ENCODE data around the gene FGF7. TPM values are rescaled to one million over a fixed set of nuclear protein-coding genes. Genes with fewer than 3 reads are reported as not detected.

Gene FGF7
- total RNA-seq, 2 experiments from 2014 or later, result not detected

DNA sequence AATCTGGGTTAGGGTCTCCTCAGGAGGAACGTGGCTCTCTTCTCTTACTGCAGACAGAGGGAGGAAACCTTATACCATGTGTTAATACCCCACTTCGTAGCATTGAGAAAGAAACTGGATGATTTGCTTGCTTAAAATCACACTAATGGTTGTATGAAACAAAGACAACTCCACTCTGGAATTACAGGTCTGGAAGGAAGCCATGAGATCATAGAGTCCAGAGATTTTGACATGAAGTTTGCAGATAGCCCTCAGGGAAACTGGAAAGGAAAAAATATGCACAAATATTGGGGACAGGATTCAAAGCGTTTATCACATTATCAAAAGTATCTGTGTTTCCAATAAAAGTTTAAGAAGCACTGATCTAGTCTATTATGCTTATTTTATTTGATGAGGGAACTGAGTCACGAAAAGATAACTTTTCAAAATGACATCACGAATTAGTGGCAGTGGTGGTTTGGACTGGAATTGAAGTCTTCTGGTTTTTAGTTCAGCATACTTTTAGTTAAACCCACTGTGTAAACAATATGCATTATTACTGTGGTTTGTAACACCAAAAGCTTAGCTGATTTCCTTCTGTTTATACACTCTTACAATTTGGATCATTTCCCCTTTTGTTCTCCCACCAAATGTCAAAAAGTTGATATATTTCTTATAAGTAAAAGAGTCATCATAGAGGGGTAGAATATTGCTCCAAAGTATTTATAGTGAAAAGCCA, 16.8 kb downstream of the FGF7 start:
- Mint-ChIP-seq H3K4me3 (no peak overlapping the region), H3K4me1 (ENCODE audit: low read depth) (no peaks in the 10 kb centered on the region), H3K27ac (no peak overlapping the region), H3K27me3 (no peaks in the 10 kb centered on the region), H3K9me3 (no peaks in the 10 kb centered on the region), H3K36me3 (ENCODE audit: low read depth) (no peaks in the 10 kb centered on the region)
- ATAC-seq (ENCODE audit: poor library complexity), result no peak
- Histone ChIP-seq H3K27me3 (ENCODE audit: control insufficient read depth in 1 of 2, insufficient read depth in 2 of 2, low read length in 2 of 2) (no peaks in the 10 kb centered on the region), H3K4me1 (ENCODE audit: insufficient read depth, low read length) (no peaks in the 10 kb centered on the region), H3K9me3 (ENCODE audit: control insufficient read depth in 1 of 2, insufficient read depth in 1 of 2, low read length in 2 of 2) (no peaks in the 10 kb centered on the region), H3K27ac (ENCODE audit: low read depth in 1 of 2, low read length in 2 of 2) (no peak overlapping the region), H3K36me3 (ENCODE audit: insufficient read depth, low read length) (no peaks in the 10 kb centered on the region), H3K4me3 (ENCODE audit: low read length) (no peak overlapping the region)
- CTCF ChIA-PET, result no interaction called here
- TF ChIP-seq CTCF (IDR thresholded peaks at IDR 0.05), result no peak
- POLR2A ChIA-PET, result no interaction called here
- intact Hi-C loops (cut with DNase I, micrococcal nuclease), result no loop called here
- DNase-seq, result no peak

DNA sequence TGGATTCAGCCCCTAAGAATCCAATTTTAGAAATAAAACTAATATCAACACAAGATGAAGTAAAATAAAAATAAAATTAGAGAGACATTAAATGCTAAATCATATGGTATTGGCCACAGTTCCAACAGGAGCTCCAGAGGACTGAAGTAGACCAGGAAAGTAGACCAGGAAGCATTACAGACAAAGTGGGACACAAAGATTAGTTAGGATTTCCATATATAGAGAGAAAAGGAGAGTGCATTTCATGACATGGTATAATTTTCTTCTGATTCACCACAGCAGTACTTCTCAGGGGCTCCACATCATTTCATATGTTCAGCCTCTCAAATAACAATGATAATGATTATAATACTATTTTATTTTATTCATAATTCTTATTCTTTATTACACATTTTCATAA, 18.3 kb downstream of the FGF7 start:
- Mint-ChIP-seq H3K4me3 (no peak overlapping the region), H3K4me1 (ENCODE audit: low read depth) (no peaks in the 10 kb centered on the region), H3K27ac (no peak overlapping the region), H3K9me3 (no peaks in the 10 kb centered on the region), H3K27me3 (no peaks in the 10 kb centered on the region), H3K36me3 (ENCODE audit: low read depth) (no peaks in the 10 kb centered on the region)
- intact Hi-C loops (cut with DNase I, micrococcal nuclease), result no loop called here
- no peaks in the 10 kb centered on the region for H3K4me1 ChIP-seq (ENCODE audit: insufficient read depth, low read length)
- H3K27ac ChIP-seq (ENCODE audit: low read depth in 1 of 2, low read length in 2 of 2), result no peak overlapping the region
- no peaks in the 10 kb centered on the region for H3K36me3 ChIP-seq (ENCODE audit: insufficient read depth, low read length)
- no peak for TF ChIP-seq CTCF (IDR thresholded peaks at IDR 0.05)
- no peaks in the 10 kb centered on the region for H3K27me3 ChIP-seq (ENCODE audit: control insufficient read depth in 1 of 2, insufficient read depth in 2 of 2, low read length in 2 of 2)
- no peak overlapping the region for H3K4me3 ChIP-seq (ENCODE audit: low read length)
- no peak for DNase-seq
- H3K9me3 ChIP-seq (ENCODE audit: control insufficient read depth in 1 of 2, insufficient read depth in 1 of 2, low read length in 2 of 2), result no peaks in the 10 kb centered on the region
- POLR2A ChIA-PET, result no interaction called here
- no peak for ATAC-seq (ENCODE audit: poor library complexity)
- CTCF ChIA-PET, result no interaction called here

DNA sequence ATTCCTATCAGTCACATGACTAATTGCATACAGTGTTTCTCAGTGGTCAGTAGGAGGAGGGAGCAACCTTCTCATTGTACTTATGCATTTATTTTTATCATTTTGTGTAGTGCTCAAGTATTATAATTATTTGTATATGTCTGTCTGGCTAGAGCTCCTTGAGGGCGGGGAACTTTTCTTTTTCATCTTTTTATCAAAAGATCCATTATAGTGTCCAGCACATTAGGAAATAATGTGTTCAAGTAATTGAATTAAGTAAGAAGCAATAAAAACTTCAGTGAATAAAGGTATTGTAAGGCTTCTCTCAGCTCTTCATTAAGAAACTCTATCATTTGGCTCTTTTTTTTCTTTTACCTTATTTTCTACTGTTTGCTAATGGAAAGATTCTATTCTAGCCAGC, 18.8 kb downstream of the FGF7 start:
- H3K27ac ChIP-seq (ENCODE audit: low read depth in 1 of 2, low read length in 2 of 2), result no peak overlapping the region
- no peak for TF ChIP-seq CTCF (IDR thresholded peaks at IDR 0.05)
- intact Hi-C loops (cut with DNase I, micrococcal nuclease), result no loop called here
- no peak overlapping the region for H3K27ac Mint-ChIP-seq
- H3K4me3 Mint-ChIP-seq, result no peak overlapping the region
- no peaks in the 10 kb centered on the region for H3K27me3 ChIP-seq (ENCODE audit: control insufficient read depth in 1 of 2, insufficient read depth in 2 of 2, low read length in 2 of 2)
- CTCF ChIA-PET, result no interaction called here
- ATAC-seq (ENCODE audit: poor library complexity), result no peak
- H3K4me1 Mint-ChIP-seq (ENCODE audit: low read depth), result no peaks in the 10 kb centered on the region
- no peaks in the 10 kb centered on the region for H3K27me3 Mint-ChIP-seq
- no peaks in the 10 kb centered on the region for H3K36me3 ChIP-seq (ENCODE audit: insufficient read depth, low read length)
- H3K36me3 Mint-ChIP-seq (ENCODE audit: low read depth), result no peaks in the 10 kb centered on the region
- H3K9me3 Mint-ChIP-seq, result no peaks in the 10 kb centered on the region
- H3K9me3 ChIP-seq (ENCODE audit: control insufficient read depth in 1 of 2, insufficient read depth in 1 of 2, low read length in 2 of 2), result no peaks in the 10 kb centered on the region
- no peak overlapping the region for H3K4me3 ChIP-seq (ENCODE audit: low read length)
- no peak for DNase-seq
- POLR2A ChIA-PET, result no interaction called here
- no peaks in the 10 kb centered on the region for H3K4me1 ChIP-seq (ENCODE audit: insufficient read depth, low read length)
